Measurements from ENCODE around the gene PPP2R3B.

The PPP2R3B gene

GRCh38 chrX:370244-370962 lies 16.3 kb downstream of the PPP2R3B start:
- no peak for DNase-seq

- no peak for DNase-seq
Measured at GRCh38 chrX:369563-370101, 17.1 kb downstream of the PPP2R3B start.

GRCh38 chrX:368811-369562 lies 17.7 kb downstream of the PPP2R3B start:
- DNase-seq: no peak

- DNase-seq: no peak
Measured at GRCh38 chrX:367866-368265, 18.8 kb downstream of the PPP2R3B start.

GRCh38 chrX:367349-367748 lies 19.4 kb downstream of the PPP2R3B start:
- DNase-seq: no peak

- no peak for DNase-seq
Measured at GRCh38 chrX:363621-364375, 22.9 kb downstream of the PPP2R3B start.

GRCh38 chrX:362937-363620 lies 23.6 kb downstream of the PPP2R3B start:
- DNase-seq: no peak

- DNase-seq: no peak
Measured at GRCh38 chrX:362351-362750, 24.4 kb downstream of the PPP2R3B start.

GRCh38 chrX:361231-362145 lies 25.2 kb downstream of the PPP2R3B start:
- DNase-seq: no peak

- no peak for DNase-seq
Measured at GRCh38 chrX:360496-361150, 26.1 kb downstream of the PPP2R3B start.

GRCh38 chrX:358651-359143 lies 28.0 kb downstream of the PPP2R3B start:
- DNase-seq: no peak

GRCh38 chrX:357693-358471 lies 28.8 kb downstream of the PPP2R3B start:
- peak in 2 of 5 experiments; percentile 20 to 70 for DNase-seq

- peak in 1 of 5 experiments; percentile 49 for DNase-seq
Measured at GRCh38 chrX:357035-357692, 29.5 kb downstream of the PPP2R3B start.

- DNase-seq: no peak
Measured at GRCh38 chrX:356385-357034, 30.2 kb downstream of the PPP2R3B start.

- no peak for DNase-seq
Measured at GRCh38 chrX:355329-356050, 31.2 kb downstream of the PPP2R3B start.

- no peak for DNase-seq
Measured at GRCh38 chrX:353566-354535, 32.9 kb downstream of the PPP2R3B start.
